NCI-H446 treated with DMSO at 0.1 percent for 48 hours (cell line): Measurements from ENCODE around the gene SLC22A3.
"Not testable (repeated sequence)": the region's sequence is repeated elsewhere in the genome, so short reads cannot be mapped to it uniquely, and the experiment has no call there.

Source experiments
- DNase-seq: peaks from one replicate; lab custom pipeline; 2025; lab: John Stamatoyannopoulos, UW

SLC22A3 gene

GRCh38 chr6:160336200-160336599, 12.0 kb upstream of the SLC22A3 start:
- no peak for DNase-seq

- no peak for DNase-seq
Measured at GRCh38 chr6:160337301-160337700, 10.9 kb upstream of the SLC22A3 start.

GRCh38 chr6:160337991-160338390, 10.2 kb upstream of the SLC22A3 start:
- no peak for DNase-seq

- no peak for DNase-seq
Measured at GRCh38 chr6:160343144-160343543, 5.0 kb upstream of the SLC22A3 start.

GRCh38 chr6:160344271-160344670, 3.9 kb upstream of the SLC22A3 start:
- no peak for DNase-seq

GRCh38 chr6:160347259-160348222, 637 bp upstream of the SLC22A3 start:
- DNase-seq, result no peak

GRCh38 chr6:160349020-160349441, 853 bp downstream of the SLC22A3 start:
- DNase-seq, result no peak

- no peak for DNase-seq
Measured at GRCh38 chr6:160349814-160350350, 1.7 kb downstream of the SLC22A3 start.

- DNase-seq, result no peak
Measured at GRCh38 chr6:160353950-160354496, 5.8 kb downstream of the SLC22A3 start.

- no peak for DNase-seq
Measured at GRCh38 chr6:160355001-160355400, 6.8 kb downstream of the SLC22A3 start.

- DNase-seq, result no peak
Measured at GRCh38 chr6:160356074-160356744, 8.0 kb downstream of the SLC22A3 start.

GRCh38 chr6:160357088-160357487, 8.9 kb downstream of the SLC22A3 start:
- DNase-seq, result no peak

GRCh38 chr6:160358225-160359119, 10.3 kb downstream of the SLC22A3 start:
- no peak for DNase-seq

GRCh38 chr6:160360955-160361354, 12.8 kb downstream of the SLC22A3 start:
- DNase-seq, result no peak

- DNase-seq, result no peak
Measured at GRCh38 chr6:160362556-160362955, 14.4 kb downstream of the SLC22A3 start.

- DNase-seq, result no peak
Measured at GRCh38 chr6:160363016-160363996, 15.1 kb downstream of the SLC22A3 start.

GRCh38 chr6:160365117-160365516, 16.9 kb downstream of the SLC22A3 start:
- DNase-seq, result no peak

GRCh38 chr6:160367798-160368547, 19.8 kb downstream of the SLC22A3 start:
- no peak for DNase-seq

- no peak for DNase-seq
Measured at GRCh38 chr6:160368670-160369069, 20.5 kb downstream of the SLC22A3 start.

- DNase-seq, result not testable (repeated sequence)
Measured at GRCh38 chr6:160373601-160374000, 25.4 kb downstream of the SLC22A3 start.
